Stimulated activated CD4-positive, alpha-beta T cell treated with anti-CD3 and anti-CD28 coated beads, TNF-alpha, amount 100 ng/mL, for 1 hour (primary cell): Measurements from ENCODE around the gene PHLPP1.

Experiments used
- DNase-seq, 3 donors: peaks; one replicate each; pipeline ENCODE4 v3.0.0-alpha.2; 2020; ENCODE audit warnings: low read depth in 3 of 3, low spot score in 1 of 3

The PHLPP1 gene

GRCh38 chr18:62933261-62933887, 218.0 kb downstream of the PHLPP1 start:
- DNase-seq, result no peak

GRCh38 chr18:62935994-62936393, 220.7 kb downstream of the PHLPP1 start:
- no peak for DNase-seq

- no peak for DNase-seq
These were observed 221.7 kb downstream of the PHLPP1 start for GRCh38 chr18:62937065-62937464.

- DNase-seq, result no peak
These were observed 222.7 kb downstream of the PHLPP1 start for GRCh38 chr18:62938006-62938405.

- DNase-seq, result no peak
These were observed 223.1 kb downstream of the PHLPP1 start for GRCh38 chr18:62938487-62938886.

GRCh38 chr18:62939433-62939832, 224.1 kb downstream of the PHLPP1 start:
- DNase-seq, result no peak

- no peak for DNase-seq
These were observed 224.6 kb downstream of the PHLPP1 start for GRCh38 chr18:62939926-62940325.

GRCh38 chr18:62942578-62942977, 227.2 kb downstream of the PHLPP1 start:
- DNase-seq, result no peak

- no peak for DNase-seq
These were observed 229.1 kb downstream of the PHLPP1 start for GRCh38 chr18:62944454-62944853.

GRCh38 chr18:62948788-62949187, 233.4 kb downstream of the PHLPP1 start:
- DNase-seq, result no peak

- DNase-seq, result no peak
These were observed 234.9 kb downstream of the PHLPP1 start for GRCh38 chr18:62950246-62950645.

- no peak for DNase-seq
These were observed 237.5 kb downstream of the PHLPP1 start for GRCh38 chr18:62952807-62953206.

- DNase-seq, result no peak
These were observed 238.3 kb downstream of the PHLPP1 start for GRCh38 chr18:62953663-62954062.

- no peak for DNase-seq
These were observed 239.0 kb downstream of the PHLPP1 start for GRCh38 chr18:62954366-62954765.

GRCh38 chr18:62957885-62958472, 242.6 kb downstream of the PHLPP1 start:
- DNase-seq, result no peak

- no peak for DNase-seq
These were observed 244.1 kb downstream of the PHLPP1 start for GRCh38 chr18:62959481-62959880.

- DNase-seq, result no peak
These were observed 248.2 kb downstream of the PHLPP1 start for GRCh38 chr18:62963507-62963906.

GRCh38 chr18:62964432-62964831, 249.1 kb downstream of the PHLPP1 start:
- DNase-seq, result no peak

GRCh38 chr18:62967089-62967488, 251.7 kb downstream of the PHLPP1 start:
- no peak for DNase-seq

- no peak for DNase-seq
These were observed 258.3 kb downstream of the PHLPP1 start for GRCh38 chr18:62973689-62974088.

- no peak for DNase-seq
These were observed 259.0 kb downstream of the PHLPP1 start for GRCh38 chr18:62974388-62974787.

GRCh38 chr18:62974928-62975675, 259.8 kb downstream of the PHLPP1 start:
- DNase-seq, result no peak
